HEK293T (cell line): ENCODE measurements around the gene CELF1.

Source experiments
- BHLHE40 ChIP-seq: fragments of 450-650 bp; IDR thresholded peaks from 2 replicates; pipeline ENCODE4 v1.6.1; 2016; ENCODE audit warnings: mild to moderate bottlenecking, moderate library complexity, borderline replicate concordance
- CTBP1 ChIP-seq: fragments of 450-650 bp; IDR thresholded peaks from 2 replicates; pipeline ENCODE4 v1.6.1; 2016; ENCODE audit warnings: borderline replicate concordance
- FOXA1 ChIP-seq: fragments of 450-650 bp; IDR thresholded peaks from 2 replicates; pipeline ENCODE4 v1.6.1; 2016; ENCODE audit warnings: mild to moderate bottlenecking
- FOXK2 ChIP-seq: fragments of 450-650 bp; IDR thresholded peaks from 2 replicates; pipeline ENCODE4 v1.6.1; 2016; ENCODE audit warnings: mild to moderate bottlenecking
- FOXM1 ChIP-seq: fragments of 450-650 bp; IDR thresholded peaks from 2 replicates; pipeline ENCODE4 v1.6.1; 2017; ENCODE audit warnings: mild to moderate bottlenecking, borderline replicate concordance
- HDGF ChIP-seq: fragments of 450-650 bp; IDR thresholded peaks from 2 replicates; pipeline ENCODE4 v1.6.1; 2017; ENCODE audit warnings: antibody characterized with exemption, borderline replicate concordance
- L3MBTL2 ChIP-seq: fragments of 450-650 bp; conservative IDR thresholded peaks from 2 replicates; pipeline ENCODE4 v1.6.1; 2016; ENCODE audit warnings: mild to moderate bottlenecking
- LEF1 ChIP-seq: fragments of 450-650 bp; IDR thresholded peaks from 2 replicates; pipeline ENCODE4 v1.6.1; 2017; ENCODE audit warnings: mild to moderate bottlenecking, borderline replicate concordance
- SP1 ChIP-seq: fragments of 450-650 bp; IDR thresholded peaks from 2 replicates; pipeline ENCODE4 v1.6.1; 2017
- SUZ12 ChIP-seq: fragments of 450-650 bp; IDR thresholded peaks from 2 replicates; pipeline ENCODE4 v1.6.1; 2016; ENCODE audit warnings: mild to moderate bottlenecking
- TARDBP ChIP-seq: fragments of 450-650 bp; IDR thresholded peaks from 2 replicates; pipeline ENCODE4 v1.6.1; 2016

- TF ChIP-seq TARDBP, result no peak
- TF ChIP-seq FOXA1, result no peak
- no peak for TF ChIP-seq HDGF
- TF ChIP-seq SP1, result no peak
- no peak for TF ChIP-seq CTBP1
- TF ChIP-seq L3MBTL2, result no peak
- TF ChIP-seq LEF1, result no peak
- TF ChIP-seq FOXK2, result no peak
- no peak for TF ChIP-seq BHLHE40
- TF ChIP-seq SUZ12, result no peak
- no peak for TF ChIP-seq FOXM1
These were observed 75.2 kb downstream of the CELF1 start for GRCh38 chr11:47477753-47478152.
